K562 (cell line): Measurements from ENCODE around the gene GPRC5B. TPM values are rescaled to one million over a fixed set of nuclear protein-coding genes. Genes with fewer than 3 reads are reported as not detected.

ENCODE experiments used
- ATF4 ChIP-seq: fragments of 450-650 bp; formaldehyde crosslinking; IDR thresholded peaks from 2 replicates; pipeline ENCODE4 v1.4.0; 2022; ENCODE audit warnings: mild to moderate bottlenecking, moderate library complexity
- BHLHE40 ChIP-seq: IDR thresholded peaks from 2 replicates; pipeline ENCODE4 v1.6.1; 2011; ENCODE audit warnings: low read length, improper control_type of control experiment
- CTCF ChIP-seq, 3 experiments: IDR thresholded peaks in 2 of 3; conservative IDR thresholded peaks in 1 of 3; 2 replicates each; pipeline ENCODE4 v1.5.1; 2011 to 2012; ENCODE audit warnings: low read length in 3 of 3, mild to moderate bottlenecking in 3 of 3, control low read depth in 2 of 3, improper control_type of control experiment in 1 of 3, inconsistent platforms in 1 of 3, low read depth in 1 of 3, mixed read lengths in 1 of 3, moderate library complexity in 1 of 3; ENCODE audit not compliant: insufficient read depth in 2 of 3
- PHF8 ChIP-seq: fragments of 200-600 bp; sonication (generic); IDR thresholded peaks from 2 replicates; pipeline ENCODE4 v1.6.1; 2012; ENCODE audit warnings: mixed run types, mild to moderate bottlenecking, inconsistent platforms, low read length, moderate library complexity, borderline replicate concordance
- POLR2AphosphoS2 ChIP-seq: IDR thresholded peaks from 2 replicates; pipeline ENCODE4 v1.6.1; 2012; ENCODE audit warnings: low read length, improper control_type of control experiment
- RNF2 ChIP-seq: sonication (generic); IDR thresholded peaks from 2 replicates; pipeline ENCODE4 v1.6.1; 2016
- SUPT5H ChIP-seq: fragments of 450-650 bp; IDR thresholded peaks from 2 replicates; pipeline ENCODE4 v1.6.1; 2016
- TAF9B ChIP-seq: fragments of 450-650 bp; IDR thresholded peaks from 2 replicates; pipeline ENCODE4 v1.6.1; 2018; ENCODE audit warnings: mild to moderate bottlenecking; ENCODE audit not compliant: partially characterized antibody
- TFAM ChIP-seq: fragments of 250-450 bp; sonication (Bioruptor Pico); conservative IDR thresholded peaks from 2 replicates; pipeline ENCODE4 v1.5.0; 2021; ENCODE audit warnings: mild to moderate bottlenecking, moderate library complexity
- ZBTB33 ChIP-seq: sonication (generic); formaldehyde crosslinking; IDR thresholded peaks from 2 replicates; pipeline ENCODE4 v1.8.1; 2023; ENCODE audit warnings: mild to moderate bottlenecking, missing genetic modification reagents
- ZNF239 ChIP-seq: fragments of 250-450 bp; sonication (Bioruptor Pico); IDR thresholded peaks from 2 replicates; pipeline ENCODE4 v1.4.0; 2020; ENCODE audit warnings: mild to moderate bottlenecking
- polyA plus RNA-seq, 8 experiments: library from polyadenylated mRNA; depleted of rRNA in 4 of 8; stranded (reverse) in 5 of 8; unstranded in 3 of 8; fragments of >200 nt; fragmentation: Nextera tagmentation in 2 of 8; fragmentation: Illumina TruSeq in 1 of 8; extraction: Ambion mirVana in 2 of 8; extraction: Trizol in 1 of 8; gene quantifications; 2 replicates each; pipeline versions ENCODE4 v1.2.1 to v1.2.3, GENCODE V29; 2011 to 2014; ENCODE audit warnings: inconsistent platforms in 1 of 8, missing spikeins in 1 of 8
- total RNA-seq, 7 experiments: library from RNA; depleted of rRNA in 6 of 7; stranded (reverse); fragments of >200 nt in 6 of 7; fragmentation: Illumina TruSeq in 2 of 7; extraction: Trizol in 2 of 7; gene quantifications; 2 replicates each; pipeline versions ENCODE4 v1.2.1 to v1.2.3, GENCODE V29; 2011 to 2021; ENCODE audit warnings: low replicate concordance in 1 of 7
- TF ChIP-seq, protein P1 (sequence below): sonication (generic); formaldehyde crosslinking; IDR thresholded peaks from 2 replicates; pipeline ENCODE4 v1.8.0; 2022; ENCODE audit warnings: mild to moderate bottlenecking, missing genetic modification reagents
- TF ChIP-seq, protein P2 (sequence below): fragments of 150-350 bp; IDR thresholded peaks from 2 replicates; pipeline ENCODE4 v1.6.1; 2014; ENCODE audit warnings: low read depth, mild to moderate bottlenecking, low read length, borderline replicate concordance
- TF ChIP-seq, protein P3 (sequence below): IDR thresholded peaks from 2 replicates; pipeline ENCODE4 v1.6.1; 2014; ENCODE audit warnings: antibody characterized with exemption

The GPRC5B gene
- total and polyA plus RNA-seq, 9 of the 15 experiments (the other 6 are each of a cell fraction or from before 2014, with no cell fraction given) = 0.65 to 5.5 (median 1.3) TPM

- TF ChIP-seq CTCF (IDR thresholded peaks at IDR 0.05 in 2 of 3, conservative IDR thresholded peaks at IDR 0.05 in 1 of 3; ENCODE audit: insufficient read depth in 2 of 3, low read depth in 1 of 3, low read length in 3 of 3) = peak in 2 of 3 experiments; percentile 31 to 46; a peak in 3 of 6 replicates
- TF ChIP-seq ZBTB33 (CRISPR knock-in tag) = peak; percentile 68; the same call in 1 of the 2 replicates
- TF ChIP-seq BHLHE40 = no peak
- TF ChIP-seq ZNF239 (CRISPR knock-in tag) = no peak
- TF ChIP-seq, protein P1, sequence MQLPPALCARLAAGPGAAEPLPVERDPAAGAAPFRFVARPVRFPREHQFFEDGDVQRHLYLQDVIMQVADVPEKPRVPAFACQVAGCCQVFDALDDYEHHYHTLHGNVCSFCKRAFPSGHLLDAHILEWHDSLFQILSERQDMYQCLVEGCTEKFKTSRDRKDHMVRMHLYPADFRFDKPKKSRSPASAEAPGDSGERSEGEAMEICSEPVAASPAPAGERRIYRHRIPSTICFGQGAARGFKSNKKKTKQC (CRISPR knock-in tag) = no peak
- TF ChIP-seq ATF4 (CRISPR knock-in tag) = no peak
- no peak for TF ChIP-seq TAF9B
- TF ChIP-seq, protein P2, sequence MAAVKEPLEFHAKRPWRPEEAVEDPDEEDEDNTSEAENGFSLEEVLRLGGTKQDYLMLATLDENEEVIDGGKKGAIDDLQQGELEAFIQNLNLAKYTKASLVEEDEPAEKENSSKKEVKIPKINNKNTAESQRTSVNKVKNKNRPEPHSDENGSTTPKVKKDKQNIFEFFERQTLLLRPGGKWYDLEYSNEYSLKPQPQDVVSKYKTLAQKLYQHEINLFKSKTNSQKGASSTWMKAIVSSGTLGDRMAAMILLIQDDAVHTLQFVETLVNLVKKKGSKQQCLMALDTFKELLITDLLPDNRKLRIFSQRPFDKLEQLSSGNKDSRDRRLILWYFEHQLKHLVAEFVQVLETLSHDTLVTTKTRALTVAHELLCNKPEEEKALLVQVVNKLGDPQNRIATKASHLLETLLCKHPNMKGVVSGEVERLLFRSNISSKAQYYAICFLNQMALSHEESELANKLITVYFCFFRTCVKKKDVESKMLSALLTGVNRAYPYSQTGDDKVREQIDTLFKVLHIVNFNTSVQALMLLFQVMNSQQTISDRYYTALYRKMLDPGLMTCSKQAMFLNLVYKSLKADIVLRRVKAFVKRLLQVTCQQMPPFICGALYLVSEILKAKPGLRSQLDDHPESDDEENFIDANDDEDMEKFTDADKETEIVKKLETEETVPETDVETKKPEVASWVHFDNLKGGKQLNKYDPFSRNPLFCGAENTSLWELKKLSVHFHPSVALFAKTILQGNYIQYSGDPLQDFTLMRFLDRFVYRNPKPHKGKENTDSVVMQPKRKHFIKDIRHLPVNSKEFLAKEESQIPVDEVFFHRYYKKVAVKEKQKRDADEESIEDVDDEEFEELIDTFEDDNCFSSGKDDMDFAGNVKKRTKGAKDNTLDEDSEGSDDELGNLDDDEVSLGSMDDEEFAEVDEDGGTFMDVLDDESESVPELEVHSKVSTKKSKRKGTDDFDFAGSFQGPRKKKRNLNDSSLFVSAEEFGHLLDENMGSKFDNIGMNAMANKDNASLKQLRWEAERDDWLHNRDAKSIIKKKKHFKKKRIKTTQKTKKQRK = no peak
- no peak for TF ChIP-seq TFAM (CRISPR knock-in tag)
- TF ChIP-seq SUPT5H = no peak
- peak; percentile 33; the same call in 1 of the 2 replicates for TF ChIP-seq PHF8
- TF ChIP-seq POLR2AphosphoS2 = no peak
- TF ChIP-seq RNF2 = no peak
- TF ChIP-seq, protein P3, sequence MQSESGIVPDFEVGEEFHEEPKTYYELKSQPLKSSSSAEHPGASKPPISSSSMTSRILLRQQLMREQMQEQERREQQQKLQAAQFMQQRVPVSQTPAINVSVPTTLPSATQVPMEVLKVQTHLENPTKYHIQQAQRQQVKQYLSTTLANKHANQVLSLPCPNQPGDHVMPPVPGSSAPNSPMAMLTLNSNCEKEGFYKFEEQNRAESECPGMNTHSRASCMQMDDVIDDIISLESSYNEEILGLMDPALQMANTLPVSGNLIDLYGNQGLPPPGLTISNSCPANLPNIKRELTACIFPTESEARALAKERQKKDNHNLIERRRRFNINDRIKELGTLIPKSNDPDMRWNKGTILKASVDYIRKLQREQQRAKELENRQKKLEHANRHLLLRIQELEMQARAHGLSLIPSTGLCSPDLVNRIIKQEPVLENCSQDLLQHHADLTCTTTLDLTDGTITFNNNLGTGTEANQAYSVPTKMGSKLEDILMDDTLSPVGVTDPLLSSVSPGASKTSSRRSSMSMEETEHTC = no peak
Observed at GRCh38 chr16:19884611-19885450, at the start of gene GPRC5B (continued).
